ENCODE results near the gene MED12L.
"Not testable (repeated sequence)": the region's sequence is repeated elsewhere in the genome, so short reads cannot be mapped to it uniquely, and the experiment has no call there.

The MED12L gene, protein sequence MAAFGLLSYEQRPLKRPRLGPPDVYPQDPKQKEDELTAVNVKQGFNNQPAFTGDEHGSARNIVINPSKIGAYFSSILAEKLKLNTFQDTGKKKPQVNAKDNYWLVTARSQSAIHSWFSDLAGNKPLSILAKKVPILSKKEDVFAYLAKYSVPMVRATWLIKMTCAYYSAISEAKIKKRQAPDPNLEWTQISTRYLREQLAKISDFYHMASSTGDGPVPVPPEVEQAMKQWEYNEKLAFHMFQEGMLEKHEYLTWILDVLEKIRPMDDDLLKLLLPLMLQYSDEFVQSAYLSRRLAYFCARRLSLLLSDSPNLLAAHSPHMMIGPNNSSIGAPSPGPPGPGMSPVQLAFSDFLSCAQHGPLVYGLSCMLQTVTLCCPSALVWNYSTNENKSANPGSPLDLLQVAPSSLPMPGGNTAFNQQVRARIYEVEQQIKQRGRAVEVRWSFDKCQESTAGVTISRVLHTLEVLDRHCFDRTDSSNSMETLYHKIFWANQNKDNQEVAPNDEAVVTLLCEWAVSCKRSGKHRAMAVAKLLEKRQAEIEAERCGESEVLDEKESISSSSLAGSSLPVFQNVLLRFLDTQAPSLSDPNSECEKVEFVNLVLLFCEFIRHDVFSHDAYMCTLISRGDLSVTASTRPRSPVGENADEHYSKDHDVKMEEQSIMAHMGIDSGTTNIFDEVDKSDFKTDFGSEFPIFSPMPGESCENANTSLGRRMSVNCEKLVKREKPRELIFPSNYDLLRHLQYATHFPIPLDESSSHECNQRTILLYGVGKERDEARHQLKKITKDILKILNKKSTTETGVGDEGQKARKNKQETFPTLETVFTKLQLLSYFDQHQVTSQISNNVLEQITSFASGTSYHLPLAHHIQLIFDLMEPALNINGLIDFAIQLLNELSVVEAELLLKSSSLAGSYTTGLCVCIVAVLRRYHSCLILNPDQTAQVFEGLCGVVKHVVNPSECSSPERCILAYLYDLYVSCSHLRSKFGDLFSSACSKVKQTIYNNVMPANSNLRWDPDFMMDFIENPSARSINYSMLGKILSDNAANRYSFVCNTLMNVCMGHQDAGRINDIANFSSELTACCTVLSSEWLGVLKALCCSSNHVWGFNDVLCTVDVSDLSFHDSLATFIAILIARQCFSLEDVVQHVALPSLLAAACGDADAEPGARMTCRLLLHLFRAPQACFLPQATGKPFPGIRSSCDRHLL (N-terminal part only)

DNA sequence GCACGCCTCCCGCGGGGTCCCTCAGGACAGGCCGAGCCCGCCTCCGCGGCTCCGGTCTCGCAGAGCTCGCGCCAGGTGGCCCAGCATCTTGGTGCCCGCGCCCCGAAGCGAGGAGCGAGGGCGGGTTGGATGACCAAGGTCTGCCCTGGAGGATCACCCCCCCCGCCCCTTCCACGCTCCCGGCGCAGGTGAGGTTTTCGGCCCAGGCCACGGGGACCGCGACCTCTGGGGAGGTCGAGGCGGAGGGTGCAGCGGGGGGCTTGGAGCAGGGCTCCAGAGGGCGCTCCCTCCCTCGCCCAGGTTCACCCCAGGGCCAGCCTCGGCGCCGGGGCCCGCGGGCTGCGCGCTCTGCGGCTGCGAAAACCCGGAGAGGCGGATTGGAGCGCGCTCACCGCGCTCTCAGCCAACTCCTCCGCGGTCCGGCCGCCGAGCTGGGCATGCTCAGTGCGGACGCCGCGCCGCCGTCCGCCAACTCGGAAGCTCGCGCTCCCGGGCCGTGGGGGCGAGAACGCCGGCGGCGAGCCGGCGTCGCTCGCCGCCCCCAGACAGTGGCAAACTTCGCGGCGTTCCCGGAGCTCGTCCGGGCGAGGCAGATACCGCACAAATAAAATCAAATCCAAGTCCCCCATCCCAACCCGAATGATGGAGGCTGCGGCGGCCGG is at the start of gene MED12L:
Gene MED12L (plus strand): TSS at position 438 of the 662 bp plus-strand sequence. CDS start 1,263 bp downstream, outside the sequence.
- peak; percentile 37 for DNase-seq

DNA sequence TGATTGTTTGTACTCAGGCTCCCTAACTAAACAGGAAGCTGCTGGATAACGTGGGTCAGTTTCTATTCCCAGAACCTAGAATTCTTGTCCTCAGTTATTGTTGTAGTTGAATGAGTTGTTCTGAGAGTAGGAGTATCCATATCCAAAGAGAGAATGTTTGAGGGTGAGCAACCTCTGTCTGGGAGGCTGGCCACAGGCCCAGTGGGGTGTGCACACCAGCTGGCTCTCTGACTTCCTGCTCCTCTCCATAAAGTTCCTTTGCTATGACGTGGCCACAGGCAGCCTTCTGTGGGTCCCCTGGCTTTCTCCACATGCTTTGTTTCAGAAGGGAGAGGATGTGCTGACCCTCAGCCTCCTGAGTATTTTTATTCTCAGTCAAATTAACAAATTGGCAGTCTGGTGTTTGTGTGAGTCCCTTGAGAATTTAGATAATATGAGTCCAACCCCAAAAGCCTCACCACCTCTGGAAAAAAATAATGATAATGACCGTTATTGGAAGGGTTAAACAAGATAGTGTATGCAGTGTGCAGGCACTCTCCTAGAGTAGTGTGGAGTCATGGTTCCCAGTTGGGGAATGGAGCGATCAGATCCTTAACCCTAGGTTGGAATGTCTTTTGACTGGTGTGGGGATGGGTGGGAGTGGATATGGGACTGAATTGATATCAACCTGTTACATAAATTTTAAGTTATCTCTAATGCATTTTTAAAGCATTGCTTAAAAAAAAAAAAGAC is 47.6 kb upstream of the MED12L start:
- DNase-seq, result no peak

DNA sequence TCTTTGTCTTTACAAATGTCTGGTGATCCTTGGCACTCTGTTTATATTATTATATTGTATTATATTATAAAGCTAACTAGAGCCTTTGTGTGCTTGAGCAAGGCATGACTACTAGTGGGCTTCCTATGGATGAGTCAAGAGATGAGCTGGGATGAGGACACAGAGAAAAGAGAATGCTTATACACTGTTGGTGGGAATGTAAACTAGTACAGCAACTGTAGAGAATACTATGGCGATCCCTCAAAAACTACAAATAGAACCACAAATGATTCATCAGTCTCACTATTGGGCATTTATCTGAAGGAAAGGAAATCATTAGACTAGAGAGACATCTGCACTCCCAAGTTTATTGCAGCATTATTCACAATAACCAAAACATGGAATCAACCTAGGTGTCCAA is 40.8 kb upstream of the MED12L start:
- no peak for DNase-seq

DNA sequence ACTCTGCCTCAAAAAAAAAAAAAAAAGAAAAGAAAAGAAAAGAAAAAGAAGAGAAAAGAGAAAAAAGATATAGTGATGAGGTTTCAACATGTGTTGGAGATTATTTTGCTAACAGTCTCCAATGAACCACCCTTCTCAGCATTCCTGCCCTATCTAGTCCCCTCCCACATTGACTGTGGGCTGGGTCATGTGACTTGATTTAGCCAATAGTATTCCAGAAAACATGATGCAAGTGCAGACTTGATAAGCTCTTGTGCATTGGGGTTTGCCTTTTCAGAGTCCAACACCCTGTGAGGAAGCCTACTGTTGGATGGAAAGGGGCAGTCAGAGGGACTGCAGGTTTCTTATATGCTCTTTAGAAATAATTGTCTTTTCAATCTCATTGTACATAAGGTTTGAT is 37.8 kb upstream of the MED12L start:
- DNase-seq, result no peak

DNA sequence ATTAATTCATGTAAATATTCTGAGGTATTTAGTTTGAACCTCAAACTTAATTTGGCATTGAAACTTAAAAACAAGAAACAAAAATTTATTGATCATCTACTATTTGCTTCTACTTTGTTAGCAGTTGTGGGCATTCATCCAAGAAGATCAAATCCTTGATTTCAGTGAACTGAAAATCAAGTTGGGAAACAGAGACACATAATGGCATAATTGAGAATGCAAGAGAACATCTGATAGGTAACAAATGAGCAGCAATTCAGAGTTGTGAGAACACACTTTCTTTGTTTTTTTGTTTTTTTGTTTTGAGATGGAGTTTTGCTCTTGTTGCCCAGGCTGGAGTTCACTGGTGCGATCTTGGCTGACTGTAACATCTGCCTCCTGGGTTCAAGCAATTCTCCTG is 33.9 kb upstream of the MED12L start:
- no peak for DNase-seq

DNA sequence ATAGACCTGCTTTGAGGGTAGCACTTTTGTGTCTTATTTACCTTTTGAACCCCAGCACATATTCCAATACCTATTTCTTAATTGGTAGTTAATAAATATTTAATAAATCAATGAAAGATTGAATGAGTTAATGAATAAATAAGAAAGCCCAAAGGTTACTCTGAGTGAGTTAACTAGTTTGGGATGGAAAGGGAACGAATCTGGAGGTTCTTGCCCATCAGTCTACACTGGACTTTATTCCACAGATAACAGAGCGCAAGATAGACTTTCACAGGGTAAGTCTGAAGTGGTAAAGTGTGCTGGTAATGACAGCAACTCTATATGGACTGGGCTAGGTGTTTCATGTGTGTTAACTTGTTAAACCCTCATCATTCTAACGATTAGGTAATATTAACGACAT is 33.1 kb upstream of the MED12L start:
- DNase-seq, result no peak

DNA sequence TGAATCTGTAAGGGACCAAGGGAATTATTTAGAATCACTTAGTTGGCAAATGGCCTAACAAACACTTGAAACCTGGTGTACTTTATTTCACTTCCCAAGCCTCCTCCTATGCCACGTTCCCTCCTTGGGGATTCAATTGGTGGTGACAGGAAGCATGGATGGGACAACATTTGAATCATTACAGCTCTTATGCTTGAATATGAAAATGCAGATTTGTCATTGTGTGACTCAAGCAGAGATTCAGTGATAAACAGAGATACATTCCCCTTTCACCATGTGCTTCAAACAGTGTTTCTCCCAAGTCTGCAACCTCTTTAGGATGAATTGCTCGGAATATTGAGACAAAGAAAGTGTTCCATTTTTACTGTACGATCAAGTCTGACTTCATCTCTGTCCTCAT is 32.7 kb upstream of the MED12L start:
- no peak for DNase-seq

DNA sequence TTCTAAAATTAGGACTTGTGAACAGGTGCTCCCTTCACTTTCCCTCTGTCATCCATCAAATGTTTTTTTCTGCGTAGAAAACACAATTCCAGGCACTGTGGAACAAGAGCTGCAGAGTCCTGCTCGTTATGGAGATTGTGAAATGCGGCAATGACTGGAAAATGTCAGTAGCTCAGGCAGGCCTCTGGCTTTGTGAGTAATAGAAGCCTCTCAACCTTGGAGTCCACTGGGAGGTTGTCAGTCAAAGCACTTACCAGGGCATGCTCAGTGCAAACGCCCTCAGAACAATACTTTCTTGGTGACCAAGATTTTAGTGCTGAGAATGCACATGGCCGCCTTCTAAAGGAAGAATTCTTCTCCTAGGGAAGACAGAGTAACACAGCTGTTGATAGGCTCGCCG is 26.7 kb upstream of the MED12L start:
- DNase-seq, result no peak

DNA sequence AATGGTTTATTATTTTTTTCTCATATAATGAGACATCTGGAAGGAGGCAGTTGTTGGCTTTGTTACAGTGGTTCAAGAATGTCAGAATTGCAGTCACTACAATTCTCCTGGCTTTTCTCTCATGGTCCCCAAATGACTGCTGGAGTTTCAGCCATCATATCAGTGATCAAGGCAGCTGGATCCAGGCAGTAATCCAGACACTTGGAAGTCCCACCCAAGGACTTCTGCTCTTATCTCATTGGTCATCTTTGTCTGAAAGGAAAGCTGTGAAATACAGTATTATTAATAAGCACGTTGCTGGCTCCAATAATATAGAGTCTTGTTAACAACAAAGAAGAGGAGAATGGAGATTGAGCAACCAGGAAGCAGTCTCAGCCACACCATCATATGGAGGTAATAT is 22.9 kb upstream of the MED12L start:
- DNase-seq, result no peak

DNA sequence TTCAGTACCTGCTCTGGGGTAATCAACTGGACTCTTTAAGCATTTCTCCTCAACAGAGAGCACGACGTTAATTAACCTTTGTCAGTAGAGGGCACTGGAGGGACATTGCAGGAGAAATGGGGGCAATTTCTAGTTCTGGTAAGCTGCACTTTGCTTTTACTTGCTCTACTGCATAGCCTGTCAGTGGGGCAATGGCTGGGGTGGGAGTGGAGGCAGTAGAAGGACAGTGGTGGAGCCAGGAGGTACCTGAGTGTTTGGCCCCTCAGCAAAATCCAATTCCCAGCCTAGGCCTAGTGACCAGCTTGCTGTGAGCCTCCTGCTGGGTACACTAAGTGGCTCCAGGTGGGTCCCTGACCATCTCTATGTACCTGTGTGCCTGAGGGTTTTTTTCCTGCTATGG is 18.3 kb upstream of the MED12L start:
- DNase-seq, result no peak

DNA sequence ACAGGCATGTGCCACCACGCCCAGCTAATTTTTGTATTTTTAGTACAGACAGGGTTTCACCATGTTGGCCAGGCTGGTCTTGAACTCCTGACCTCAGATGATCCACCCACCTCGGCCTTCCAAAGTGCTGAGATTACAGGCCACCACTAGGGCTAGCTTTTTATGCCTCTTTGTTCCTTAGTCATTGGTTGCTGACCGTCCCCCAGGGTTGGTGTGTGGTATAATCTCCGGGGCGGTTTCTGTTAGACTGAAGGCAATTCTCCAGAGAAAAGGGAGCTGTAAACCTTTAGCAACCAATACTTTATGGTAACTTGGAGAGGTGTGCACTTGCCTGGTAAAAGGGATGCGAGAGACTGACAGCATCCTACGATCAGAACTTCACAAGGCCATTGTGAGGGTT is 12.6 kb upstream of the MED12L start:
- not testable (repeated sequence) for DNase-seq

DNA sequence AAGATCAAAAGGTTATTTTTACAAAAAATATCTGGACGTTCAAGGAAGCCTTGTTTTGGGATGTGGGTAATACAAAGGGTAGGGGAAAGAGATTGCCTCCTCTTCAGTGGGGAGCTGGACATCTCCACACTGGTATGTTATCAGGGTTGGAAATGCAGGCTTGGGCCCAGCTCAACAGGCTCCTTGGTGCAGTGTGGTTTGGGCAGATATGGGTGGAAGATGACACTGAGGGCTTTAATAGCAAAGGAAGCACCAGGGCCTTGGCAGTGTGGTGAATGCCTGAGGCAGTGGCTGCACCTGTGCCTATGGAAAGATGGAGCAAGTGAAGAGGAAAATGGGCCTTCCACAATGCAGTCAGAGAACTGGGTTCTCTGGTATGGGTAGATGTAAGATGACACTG is 11.2 kb upstream of the MED12L start:
- no peak for DNase-seq

DNA sequence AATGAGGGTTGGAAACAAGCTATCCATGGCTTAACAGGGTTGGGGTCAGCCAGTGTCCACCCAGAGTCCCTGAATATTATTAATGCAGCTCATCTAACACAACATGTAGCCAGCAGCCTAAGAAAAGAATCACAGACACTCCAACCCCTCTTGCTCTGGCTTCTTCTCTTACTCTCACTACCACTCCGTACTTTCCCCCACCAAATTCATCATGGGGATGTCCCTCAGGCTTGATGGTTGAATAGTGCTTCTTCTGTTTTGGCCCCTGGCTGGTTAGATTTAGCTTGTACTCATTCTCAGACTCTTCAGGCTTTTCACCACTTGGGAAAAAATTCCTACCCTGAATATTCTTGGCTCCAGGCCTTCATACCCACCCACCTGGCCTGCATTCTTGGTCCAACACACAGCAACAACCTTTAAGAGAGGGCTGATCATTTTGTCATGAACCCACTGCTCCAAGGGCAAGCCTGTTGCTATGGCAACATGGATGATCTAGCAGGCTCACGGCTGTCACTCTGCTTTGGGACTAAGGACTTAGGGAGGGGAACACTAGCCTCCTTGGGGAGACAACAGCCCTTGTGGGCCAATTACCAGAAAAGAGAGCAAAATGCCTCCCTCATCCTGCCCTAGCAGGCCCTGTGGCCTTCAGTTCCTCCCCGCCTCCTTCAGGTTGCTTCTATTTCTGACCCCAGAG is 9.4 kb upstream of the MED12L start:
- DNase-seq, result no peak

DNA sequence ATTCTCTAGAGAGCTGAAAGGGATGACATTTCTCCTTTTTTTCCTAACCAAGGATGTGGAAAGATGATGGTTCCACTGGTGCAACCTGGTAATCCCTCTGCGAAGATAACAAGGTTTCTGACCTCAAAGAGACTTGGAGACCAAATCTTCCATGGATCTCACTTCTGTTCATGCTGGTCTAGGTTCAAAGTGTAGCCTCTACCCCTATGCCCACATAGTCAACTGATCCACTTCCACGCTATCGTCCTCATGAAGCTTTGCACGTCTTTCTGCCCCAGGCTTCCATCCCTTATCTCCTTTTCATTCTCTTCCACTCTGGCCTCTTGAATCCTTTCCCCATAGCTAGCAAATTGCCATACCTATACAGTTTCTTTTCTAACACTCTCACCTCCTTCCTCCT is 8.8 kb upstream of the MED12L start:
- DNase-seq, result no peak

DNA sequence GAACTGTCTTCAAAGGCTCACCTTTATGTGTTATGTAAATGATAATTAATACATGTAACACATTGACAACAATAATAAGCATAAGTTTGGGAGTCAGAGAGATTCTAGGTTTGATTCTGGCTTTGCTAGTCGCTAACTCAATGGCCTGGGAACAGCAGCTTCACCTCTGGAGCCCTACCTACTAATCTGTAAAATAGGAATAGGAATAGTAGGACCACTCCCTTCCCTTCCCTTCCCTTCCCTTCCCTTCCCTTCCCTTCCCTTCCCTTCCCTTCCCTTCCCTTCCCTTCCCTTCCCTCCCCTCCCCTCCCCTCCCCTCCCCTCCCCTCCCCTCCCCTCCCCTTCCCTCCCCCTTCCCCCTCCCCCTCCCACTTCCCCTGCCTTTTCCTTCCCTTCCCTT is 4.4 kb upstream of the MED12L start:
- not testable (repeated sequence) for DNase-seq

DNA sequence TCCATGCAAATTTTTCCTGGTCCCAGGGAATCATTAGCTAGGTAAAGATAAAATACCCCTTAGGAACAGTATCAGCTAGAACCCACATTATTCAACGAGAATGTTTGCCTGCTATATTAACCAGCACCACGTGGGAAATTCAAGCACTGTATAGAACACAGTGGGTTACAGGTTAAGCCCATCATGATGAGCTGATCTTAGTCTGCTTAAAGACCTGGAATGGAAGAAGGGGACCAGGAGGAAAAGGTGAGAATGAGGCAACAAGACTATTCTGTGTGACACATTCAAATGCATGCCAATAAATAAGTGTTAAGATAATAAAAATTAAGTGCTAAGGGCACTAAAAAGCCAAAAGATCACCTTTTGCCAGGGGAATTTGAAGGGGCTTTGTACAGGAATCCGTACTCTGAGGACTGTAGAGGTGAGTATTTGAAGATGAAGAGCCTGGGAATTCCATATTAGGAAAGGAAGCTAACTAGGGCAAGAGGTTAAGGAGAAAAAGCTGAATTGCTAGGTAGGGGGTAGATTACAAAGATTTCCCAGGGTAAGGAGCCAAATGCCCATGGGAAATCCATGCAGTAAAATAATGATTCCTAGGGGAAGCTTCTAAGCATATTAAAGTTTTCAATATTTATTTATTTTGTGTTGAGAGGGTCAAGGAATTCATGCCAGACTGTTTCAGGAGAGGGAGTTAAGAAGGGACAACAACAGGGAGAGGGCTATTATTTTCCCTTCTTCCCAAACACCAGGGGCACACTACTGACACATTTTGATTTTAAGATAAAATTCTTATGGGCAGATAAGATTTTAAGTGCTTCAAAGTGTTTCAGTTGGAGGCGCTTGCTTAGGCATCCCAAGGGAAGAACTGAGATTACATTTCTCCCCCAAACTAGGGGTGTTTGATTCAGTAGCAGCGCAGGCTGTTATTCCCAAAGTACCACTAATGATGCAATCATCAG is 2.3 kb upstream of the MED12L start:
- no peak for DNase-seq

DNA sequence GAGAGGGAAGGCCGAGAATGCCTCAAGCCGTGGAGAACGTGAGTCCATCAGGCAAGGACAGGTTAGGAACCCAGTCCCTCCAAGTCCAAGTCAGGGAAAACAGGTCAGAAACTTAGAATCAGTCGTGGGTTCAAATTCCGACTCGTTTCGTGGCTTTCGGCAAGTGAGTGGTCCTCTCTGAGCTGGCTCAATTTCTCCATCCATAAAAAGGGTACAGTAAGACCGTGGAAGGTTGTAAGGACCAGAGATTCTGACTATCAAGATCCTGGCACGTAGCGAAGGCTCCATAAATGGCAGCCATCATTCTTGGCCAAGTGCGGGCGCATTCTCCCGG is 604 bp upstream of the MED12L start:
- no peak for DNase-seq

DNA sequence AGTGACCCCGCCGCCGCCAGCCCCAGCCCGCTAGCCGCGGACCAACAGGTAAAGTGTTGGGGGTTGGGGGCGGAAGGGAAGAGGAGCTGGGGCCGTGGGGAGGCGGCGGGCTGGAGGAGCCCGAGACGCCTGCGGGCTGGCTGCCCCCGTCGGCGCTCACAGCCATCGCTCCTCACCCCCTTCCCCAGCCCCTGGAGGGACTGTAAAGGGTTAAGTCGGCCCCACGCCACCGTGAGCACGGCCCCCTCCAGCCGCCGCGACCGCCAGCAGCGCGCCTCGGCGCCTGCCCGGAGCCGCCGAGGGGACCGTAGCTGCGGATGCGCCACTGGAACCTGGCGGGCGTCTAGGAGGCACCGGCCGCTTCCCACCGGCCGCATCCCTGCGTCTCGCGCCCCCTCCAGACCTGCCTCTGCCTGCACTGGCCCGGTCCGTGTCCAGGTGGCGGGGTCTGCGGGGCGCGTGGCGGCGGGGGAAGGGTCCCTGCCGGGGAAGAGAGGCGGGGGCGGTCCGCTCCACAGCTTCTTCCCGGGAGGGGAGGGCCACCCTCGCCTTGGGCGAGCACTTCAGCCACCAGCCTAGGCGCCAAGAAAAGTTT is 522 bp downstream of the MED12L start:
- DNase-seq, result no peak

DNA sequence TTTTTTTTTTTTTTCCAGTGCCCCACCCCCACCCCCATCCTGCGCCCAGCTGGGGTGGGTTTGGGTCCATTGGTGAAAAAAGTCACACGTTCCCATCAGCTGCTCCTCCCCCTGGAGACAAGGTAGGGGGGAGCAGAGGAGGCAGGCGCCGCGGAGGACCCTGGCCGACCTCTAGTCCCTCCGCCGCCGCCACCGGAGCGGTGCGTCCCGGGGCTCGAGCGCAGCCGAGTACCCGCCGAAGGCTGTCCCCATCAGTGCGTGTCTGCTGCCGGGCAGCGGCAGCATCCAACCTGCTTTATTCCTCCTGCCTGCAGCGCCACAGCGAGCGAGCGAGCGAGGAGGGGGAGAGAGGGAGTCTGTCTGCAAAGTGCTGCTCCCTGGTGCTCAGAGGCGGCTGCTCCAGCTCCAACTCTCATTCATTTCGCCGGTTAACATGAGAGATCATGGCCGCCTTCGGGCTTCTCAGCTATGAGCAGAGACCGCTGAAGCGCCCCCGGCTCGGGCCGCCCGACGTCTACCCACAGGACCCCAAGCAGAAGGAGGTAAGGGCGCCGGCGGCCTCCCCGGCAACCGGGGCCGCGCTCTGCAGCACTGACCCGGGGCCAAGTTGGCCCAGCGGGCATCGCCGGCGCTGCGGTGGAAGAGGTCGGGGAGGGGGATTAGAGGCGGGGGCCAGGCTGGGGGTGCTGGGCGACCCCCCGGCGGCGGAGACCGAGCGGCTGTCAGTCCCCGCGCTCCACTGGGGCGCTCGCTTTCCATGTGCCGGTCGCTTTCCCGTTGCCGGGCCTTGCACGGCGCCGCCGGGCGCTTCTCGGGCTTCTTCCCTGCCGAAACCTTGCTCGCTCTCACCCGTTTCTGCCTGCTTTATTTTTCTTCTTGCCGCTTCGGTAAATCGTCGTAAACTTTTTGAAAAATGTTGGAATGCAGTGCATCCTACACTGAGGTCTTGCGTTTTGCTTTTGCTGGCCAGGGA is 1.3 kb downstream of the MED12L start:
- peak; percentile 59 for DNase-seq
